AG09309 (cell line): Measurements from ENCODE around the gene EFCAB12.

Source experiments
- DNase-seq: peaks from one replicate; pipeline ENCODE4 v3.0.0-alpha.2; 2010; ENCODE audit warnings: low read depth
- H3K4me3 ChIP-seq: 2 replicates; pipeline ENCODE4 v1.5.1; 2011; ENCODE audit warnings: mild to moderate bottlenecking, low read depth, low read length, moderate library complexity; ENCODE audit not compliant: control insufficient read depth
- CTCF ChIP-seq: IDR thresholded peaks from 2 replicates; pipeline ENCODE4 v1.5.1; 2011; ENCODE audit warnings: mild to moderate bottlenecking, low read depth, low read length, inconsistent platforms; ENCODE audit not compliant: insufficient read depth, control insufficient read depth; ENCODE audit errors: missing control alignments

The EFCAB12 gene

GRCh38 chr3:129425213-129425612 is 3.2 kb downstream of the EFCAB12 start:
- TF ChIP-seq CTCF = no peak

GRCh38 chr3:129424185-129424841 is 4.1 kb downstream of the EFCAB12 start:
- DNase-seq = no peak
- no peak for TF ChIP-seq CTCF
- H3K4me3 ChIP-seq = no peak overlapping the region

More at GRCh38 chr3:129425213-129425612, 3.2 kb downstream of the EFCAB12 start:
- no peak overlapping the region for H3K4me3 ChIP-seq
- DNase-seq = no peak

- no peak overlapping the region for H3K4me3 ChIP-seq
- TF ChIP-seq CTCF = no peak
- DNase-seq = no peak
These were observed 5.5 kb downstream of the EFCAB12 start for GRCh38 chr3:129422897-129423296.

- TF ChIP-seq CTCF = peak; percentile 30
- no peak for DNase-seq
- H3K4me3 ChIP-seq = no peak overlapping the region
These were observed 6.3 kb downstream of the EFCAB12 start for GRCh38 chr3:129421988-129422745.

GRCh38 chr3:129421236-129421883 is 7.1 kb downstream of the EFCAB12 start:
- no peak for DNase-seq
- no peak overlapping the region for H3K4me3 ChIP-seq
- no peak for TF ChIP-seq CTCF

GRCh38 chr3:129419476-129419875 is 9.0 kb downstream of the EFCAB12 start:
- no peak overlapping the region for H3K4me3 ChIP-seq
- TF ChIP-seq CTCF = no peak
- no peak for DNase-seq
